Loucy (cell line): ENCODE results near the gene HNF1B.

Source experiments
- H2AFZ ChIP-seq: fragments of 200-600 bp; sonication (generic); 2 replicates; pipeline ENCODE4 v1.6.0; 2016; ENCODE audit warnings: antibody characterized with exemption, mild to moderate bottlenecking, low read length, moderate library complexity
- H3F3A ChIP-seq: fragments of 200-600 bp; 2 replicates; pipeline ENCODE4 v1.6.0; 2016; ENCODE audit warnings: antibody characterized with exemption, low read depth, mild to moderate bottlenecking
- H3K27me3 ChIP-seq: fragments of 200-600 bp; sonication (generic); 2 replicates; pipeline ENCODE4 v1.6.1; 2014; ENCODE audit warnings: low read length, mild to moderate bottlenecking; ENCODE audit not compliant: insufficient read depth, poor library complexity, severe bottlenecking
- H3K36me3 ChIP-seq: fragments of 200-600 bp; sonication (generic); 2 replicates; pipeline ENCODE4 v1.6.1; 2016; ENCODE audit warnings: low read length; ENCODE audit not compliant: insufficient read depth
- H3K4me1 ChIP-seq: fragments of 200-600 bp; sonication (generic); 2 replicates; pipeline ENCODE4 v1.5.1; 2014; ENCODE audit warnings: low read length, mild to moderate bottlenecking; ENCODE audit not compliant: insufficient read depth, poor library complexity, severe bottlenecking
- H3K4me2 ChIP-seq: fragments of 200-600 bp; sonication (generic); 2 replicates; pipeline ENCODE4 v1.6.0; 2014; ENCODE audit warnings: antibody characterized with exemption, low read length, low read depth, mild to moderate bottlenecking; ENCODE audit not compliant: poor library complexity, severe bottlenecking
- H3K4me3 ChIP-seq: fragments of 200-600 bp; sonication (generic); 2 replicates; pipeline ENCODE4 v1.5.1; 2014; ENCODE audit warnings: low read length, mild to moderate bottlenecking, mixed read lengths; ENCODE audit not compliant: poor library complexity, severe bottlenecking
- H3K79me2 ChIP-seq: fragments of 200-600 bp; sonication (generic); 2 replicates; pipeline ENCODE4 v1.6.1; 2014; ENCODE audit warnings: low read length; ENCODE audit not compliant: insufficient read depth
- H3K9ac ChIP-seq: fragments of 200-600 bp; sonication (generic); 2 replicates; pipeline ENCODE4 v1.6.0; 2014; ENCODE audit warnings: mild to moderate bottlenecking, low read depth, low read length, moderate library complexity; ENCODE audit not compliant: poor library complexity, severe bottlenecking
- H3K9me2 ChIP-seq: fragments of 200-600 bp; sonication (generic); replicated peaks from 2 replicates; pipeline ENCODE4 v1.6.1; 2016; ENCODE audit warnings: low read depth, low read length, mixed read lengths
- H3K9me3 ChIP-seq: fragments of 200-600 bp; sonication (generic); 2 replicates; pipeline ENCODE4 v1.6.1; 2014; ENCODE audit warnings: mild to moderate bottlenecking, antibody characterized with exemption, low read length, low read depth; ENCODE audit not compliant: insufficient read depth
- H4K20me1 ChIP-seq: fragments of 200-600 bp; sonication (generic); 2 replicates; pipeline ENCODE4 v1.6.0; 2014; ENCODE audit warnings: antibody characterized with exemption, low read length, mild to moderate bottlenecking; ENCODE audit not compliant: insufficient read depth, poor library complexity, severe bottlenecking
- EZH2phosphoT487 ChIP-seq: fragments of 200-600 bp; IDR thresholded peaks from 2 replicates; pipeline ENCODE4 v1.6.1; 2018; ENCODE audit warnings: antibody characterized with exemption, mild to moderate bottlenecking, moderate library complexity, borderline replicate concordance
- TF ChIP-seq, protein P1 (sequence below): fragments of 200-600 bp; sonication (generic); conservative IDR thresholded peaks from 2 replicates; pipeline ENCODE4 v1.5.1; 2014; ENCODE audit warnings: mild to moderate bottlenecking, antibody characterized with exemption, low read length

The HNF1B gene

DNA sequence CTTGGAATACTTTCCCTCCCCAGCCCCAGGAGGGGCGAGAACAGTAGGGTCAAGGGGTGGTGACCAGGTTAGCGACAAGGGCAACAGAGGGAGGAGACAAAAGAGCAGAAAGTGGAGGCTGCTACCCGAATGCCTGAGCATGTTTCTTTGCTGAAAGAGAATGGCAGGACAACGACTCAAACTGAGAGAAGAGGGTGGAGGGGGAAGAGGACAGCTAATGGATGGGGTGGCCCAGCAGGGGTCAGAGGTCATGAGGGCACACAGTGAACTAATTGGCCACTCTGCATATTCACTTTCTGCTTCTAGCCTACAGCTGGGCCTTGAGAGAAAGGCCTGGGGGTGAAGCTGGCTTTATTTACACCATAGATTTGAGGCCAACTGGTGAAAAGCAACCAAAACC lies 82.5 kb downstream of the HNF1B start:
- no peaks in the 10 kb centered on the region for H3K9me2 ChIP-seq
- no peak for TF ChIP-seq EZH2phosphoT487
- TF ChIP-seq, protein P1, sequence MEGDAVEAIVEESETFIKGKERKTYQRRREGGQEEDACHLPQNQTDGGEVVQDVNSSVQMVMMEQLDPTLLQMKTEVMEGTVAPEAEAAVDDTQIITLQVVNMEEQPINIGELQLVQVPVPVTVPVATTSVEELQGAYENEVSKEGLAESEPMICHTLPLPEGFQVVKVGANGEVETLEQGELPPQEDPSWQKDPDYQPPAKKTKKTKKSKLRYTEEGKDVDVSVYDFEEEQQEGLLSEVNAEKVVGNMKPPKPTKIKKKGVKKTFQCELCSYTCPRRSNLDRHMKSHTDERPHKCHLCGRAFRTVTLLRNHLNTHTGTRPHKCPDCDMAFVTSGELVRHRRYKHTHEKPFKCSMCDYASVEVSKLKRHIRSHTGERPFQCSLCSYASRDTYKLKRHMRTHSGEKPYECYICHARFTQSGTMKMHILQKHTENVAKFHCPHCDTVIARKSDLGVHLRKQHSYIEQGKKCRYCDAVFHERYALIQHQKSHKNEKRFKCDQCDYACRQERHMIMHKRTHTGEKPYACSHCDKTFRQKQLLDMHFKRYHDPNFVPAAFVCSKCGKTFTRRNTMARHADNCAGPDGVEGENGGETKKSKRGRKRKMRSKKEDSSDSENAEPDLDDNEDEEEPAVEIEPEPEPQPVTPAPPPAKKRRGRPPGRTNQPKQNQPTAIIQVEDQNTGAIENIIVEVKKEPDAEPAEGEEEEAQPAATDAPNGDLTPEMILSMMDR: no peak
- H3K79me2 ChIP-seq: no peaks in the 10 kb centered on the region
- no peak overlapping the region for H3K9ac ChIP-seq
- H3K4me1 ChIP-seq: no peaks in the 10 kb centered on the region
- H3K9me3 ChIP-seq: no peaks in the 10 kb centered on the region
- no peak overlapping the region for H3K4me3 ChIP-seq
- no peaks in the 10 kb centered on the region for H4K20me1 ChIP-seq
- H3F3A ChIP-seq: no peaks in the 10 kb centered on the region
- H3K27me3 ChIP-seq: no peaks in the 10 kb centered on the region
- no peaks in the 10 kb centered on the region for H3K36me3 ChIP-seq
- H3K4me2 ChIP-seq: no peak overlapping the region
- H2AFZ ChIP-seq: no peak overlapping the region

DNA sequence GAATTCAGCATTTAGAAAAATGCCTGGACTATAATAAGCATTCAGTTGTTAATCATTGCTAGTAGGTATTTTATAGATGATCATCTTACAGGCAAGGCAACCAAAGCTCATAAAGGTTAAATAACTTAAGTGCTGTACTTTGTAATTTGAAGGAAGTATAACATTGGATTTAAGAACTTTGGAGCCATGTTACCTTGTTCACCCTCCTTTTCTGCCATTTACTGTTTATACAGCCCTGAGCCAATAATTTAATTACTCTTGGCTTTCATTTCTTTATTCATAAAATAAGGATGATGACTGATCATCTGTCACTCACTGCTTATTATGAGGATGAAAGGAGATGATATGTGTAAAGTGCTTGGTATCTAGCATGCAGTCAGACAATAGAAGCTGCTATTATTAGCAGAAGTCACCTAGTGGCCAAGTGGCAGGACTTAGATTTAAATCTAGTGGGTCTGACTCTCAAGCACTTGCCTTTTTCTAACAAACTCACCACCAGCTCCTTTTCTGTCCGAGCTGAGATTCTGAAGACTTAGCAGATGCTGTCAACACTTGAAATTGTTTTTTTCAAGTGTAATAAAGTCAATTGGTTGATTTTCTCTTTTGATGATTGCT lies 83.4 kb downstream of the HNF1B start:
- H3K9me3 ChIP-seq: no peaks in the 10 kb centered on the region
- no peak overlapping the region for H3K4me3 ChIP-seq
- no peak overlapping the region for H2AFZ ChIP-seq
- TF ChIP-seq EZH2phosphoT487: no peak
- TF ChIP-seq, protein P1: peak; percentile 40; the same call in 1 of the 2 replicates
- no peaks in the 10 kb centered on the region for H4K20me1 ChIP-seq
- no peak overlapping the region for H3K9ac ChIP-seq
- H3K4me1 ChIP-seq: no peaks in the 10 kb centered on the region
- H3K4me2 ChIP-seq: no peak overlapping the region
- H3F3A ChIP-seq: no peaks in the 10 kb centered on the region
- H3K9me2 ChIP-seq: no peaks in the 10 kb centered on the region
- H3K79me2 ChIP-seq: no peaks in the 10 kb centered on the region
- no peaks in the 10 kb centered on the region for H3K27me3 ChIP-seq
- no peaks in the 10 kb centered on the region for H3K36me3 ChIP-seq

DNA sequence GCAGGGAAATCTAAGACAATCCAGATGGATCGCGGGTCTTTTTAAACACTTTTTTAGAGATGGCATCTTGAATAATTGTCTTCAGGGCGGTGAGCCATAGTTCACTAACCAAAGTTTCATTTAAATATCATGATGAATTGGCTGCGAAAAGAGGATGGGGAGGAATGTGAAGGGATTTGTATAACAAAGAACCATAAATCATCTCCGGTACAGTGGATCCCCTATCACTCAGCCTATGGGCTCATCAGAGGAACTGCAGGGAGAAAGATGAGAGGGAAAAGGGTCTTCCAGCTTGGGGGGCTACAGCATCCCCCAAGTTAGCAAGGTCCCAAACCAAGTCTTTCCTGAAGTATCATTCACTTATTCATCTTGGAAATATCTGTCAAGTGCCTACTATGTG lies 84.9 kb downstream of the HNF1B start:
- no peak overlapping the region for H3K4me3 ChIP-seq
- H2AFZ ChIP-seq: no peak overlapping the region
- no peaks in the 10 kb centered on the region for H3K27me3 ChIP-seq
- no peaks in the 10 kb centered on the region for H3K9me3 ChIP-seq
- H3K4me1 ChIP-seq: no peaks in the 10 kb centered on the region
- no peaks in the 10 kb centered on the region for H3K9me2 ChIP-seq
- H3K36me3 ChIP-seq: no peaks in the 10 kb centered on the region
- TF ChIP-seq EZH2phosphoT487: no peak
- TF ChIP-seq, protein P1: no peak
- no peaks in the 10 kb centered on the region for H3F3A ChIP-seq
- no peak overlapping the region for H3K9ac ChIP-seq
- no peaks in the 10 kb centered on the region for H3K79me2 ChIP-seq
- no peak overlapping the region for H3K4me2 ChIP-seq
- no peaks in the 10 kb centered on the region for H4K20me1 ChIP-seq
